GM21619 (cell line): ENCODE results near the gene HS1BP3.

Source experiments
- ATAC-seq: cut with Tn5 transposase; IDR thresholded peaks from one replicate; pipeline ENCODE4 v1.9.1; 2021; ENCODE audit not compliant: unreplicated experiment

The HS1BP3 gene

DNA sequence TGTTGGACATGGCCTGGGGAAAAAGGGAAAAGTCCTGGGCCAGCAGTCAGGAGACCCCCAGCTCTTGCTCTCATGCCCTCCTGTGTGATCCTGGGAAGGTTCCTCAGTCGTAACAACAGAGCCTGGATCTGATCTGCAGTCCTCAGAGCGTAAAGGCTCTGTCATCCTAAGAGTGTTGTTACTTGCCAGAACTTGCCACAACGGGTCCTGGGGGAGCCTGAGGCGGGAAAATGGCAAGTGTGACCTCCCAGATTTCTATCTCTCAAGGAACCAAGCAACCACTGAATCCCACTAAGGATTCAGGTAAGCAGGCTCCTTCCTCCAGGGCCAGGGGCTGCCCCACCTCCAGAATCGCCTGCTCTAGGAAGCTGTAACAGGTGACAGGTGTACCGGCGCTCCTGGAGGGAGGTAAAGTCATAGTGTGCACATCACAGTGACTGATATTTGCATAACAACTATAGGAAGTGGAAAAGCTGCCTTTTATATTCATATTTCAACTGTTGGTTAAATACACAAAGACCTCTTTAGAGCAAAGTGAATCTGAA is 18.4 kb downstream of the HS1BP3 start:
- ATAC-seq, result no peak

DNA sequence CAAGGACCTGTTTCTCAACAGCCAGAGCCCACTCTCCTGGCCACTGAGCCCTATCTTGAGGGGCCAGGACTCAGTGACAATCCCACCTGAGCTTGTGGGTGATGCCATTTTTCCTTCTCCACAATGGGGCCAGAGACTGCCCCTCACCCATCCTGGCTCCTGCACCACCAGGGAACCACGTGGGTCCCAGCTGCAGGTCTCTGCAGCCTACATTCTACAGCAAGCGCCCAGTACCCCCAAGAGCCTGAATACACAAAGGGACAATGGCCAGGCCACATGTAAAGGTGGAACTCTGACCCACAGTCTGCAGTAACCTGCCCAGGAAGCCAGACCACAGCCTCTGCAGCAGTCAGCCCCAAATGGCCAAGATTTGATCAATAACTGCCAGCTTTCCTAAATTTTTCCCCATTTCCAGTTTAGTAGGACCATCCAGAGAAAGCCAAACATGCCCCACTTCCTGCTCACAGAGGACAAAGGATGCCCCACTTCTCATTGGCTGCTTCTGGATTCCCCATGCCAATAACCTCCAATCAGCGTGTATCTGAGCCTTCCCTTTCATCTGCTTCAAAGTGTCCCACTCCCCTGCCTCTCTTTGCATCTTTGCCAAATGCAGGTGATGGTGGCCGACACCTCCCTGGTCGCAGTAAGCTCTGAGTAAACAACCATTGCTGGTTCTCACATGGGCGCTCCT is 19.1 kb downstream of the HS1BP3 start:
- no peak for ATAC-seq

DNA sequence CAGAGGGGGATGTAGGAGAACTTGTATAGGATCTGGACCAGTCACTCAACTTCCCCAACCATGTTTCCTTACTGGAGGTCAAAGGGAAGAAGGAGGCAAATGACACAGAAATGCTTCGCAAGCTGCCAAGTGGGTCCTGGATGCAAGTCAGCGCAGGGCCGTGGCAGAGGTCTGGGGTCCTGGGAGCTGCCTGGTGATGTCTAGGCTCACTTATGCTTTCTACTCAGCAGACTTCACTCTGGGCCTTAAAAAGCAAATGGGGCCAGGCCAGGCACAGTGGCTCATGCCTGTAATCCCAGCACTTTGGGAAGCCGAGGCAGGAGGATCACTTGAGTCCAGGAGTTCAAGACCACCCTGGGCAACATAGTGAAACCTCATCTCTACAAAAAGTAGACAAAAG is 19.9 kb downstream of the HS1BP3 start:
- ATAC-seq, result no peak

DNA sequence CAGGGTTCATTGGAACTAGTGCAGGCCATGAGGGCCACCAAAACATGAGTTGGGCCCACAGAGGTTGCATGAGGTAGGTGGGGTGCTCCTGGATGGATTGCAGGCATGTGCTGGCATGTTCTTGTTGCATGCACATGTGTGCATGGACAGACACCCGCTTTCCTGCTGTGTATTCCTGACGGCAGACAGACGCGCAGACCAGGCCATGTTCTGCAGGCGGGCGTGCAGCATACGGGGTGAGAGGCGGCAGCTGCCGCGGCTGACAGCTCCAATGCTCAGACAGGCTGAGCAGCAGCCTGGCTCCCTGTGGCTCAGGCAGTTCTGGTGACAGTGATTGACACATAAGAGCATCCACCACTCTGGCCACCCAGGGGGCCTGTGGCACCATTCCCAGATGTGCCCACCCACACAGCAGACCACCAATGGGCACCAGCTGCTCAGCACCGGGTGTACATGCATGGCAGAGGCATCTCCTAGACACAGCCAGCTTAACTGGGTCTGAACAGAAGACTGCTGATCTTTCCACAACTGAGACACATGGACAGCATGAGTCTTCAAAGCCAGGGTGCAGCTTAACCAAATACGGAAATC is 21.2 kb downstream of the HS1BP3 start:
- ATAC-seq, result no peak

DNA sequence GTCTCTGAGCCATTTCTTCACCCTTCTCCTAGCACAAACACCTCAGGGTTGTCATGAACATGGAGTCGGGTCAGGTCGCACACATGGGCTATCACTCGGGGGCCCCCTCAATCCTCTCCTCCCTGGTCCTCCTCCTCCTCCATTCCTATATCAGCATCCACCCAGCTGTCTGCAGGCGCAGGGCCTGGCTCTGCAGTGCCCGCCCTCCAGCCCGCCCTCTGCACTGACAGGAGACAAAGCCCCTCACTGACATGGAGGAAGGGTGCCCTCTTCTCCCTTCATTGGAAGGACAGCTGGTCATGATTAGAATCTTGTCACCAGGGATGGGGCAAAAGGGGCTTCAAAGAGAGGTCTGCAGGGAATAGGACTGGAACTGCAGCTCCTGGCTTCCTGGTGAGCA is 21.7 kb downstream of the HS1BP3 start:
- no peak for ATAC-seq

DNA sequence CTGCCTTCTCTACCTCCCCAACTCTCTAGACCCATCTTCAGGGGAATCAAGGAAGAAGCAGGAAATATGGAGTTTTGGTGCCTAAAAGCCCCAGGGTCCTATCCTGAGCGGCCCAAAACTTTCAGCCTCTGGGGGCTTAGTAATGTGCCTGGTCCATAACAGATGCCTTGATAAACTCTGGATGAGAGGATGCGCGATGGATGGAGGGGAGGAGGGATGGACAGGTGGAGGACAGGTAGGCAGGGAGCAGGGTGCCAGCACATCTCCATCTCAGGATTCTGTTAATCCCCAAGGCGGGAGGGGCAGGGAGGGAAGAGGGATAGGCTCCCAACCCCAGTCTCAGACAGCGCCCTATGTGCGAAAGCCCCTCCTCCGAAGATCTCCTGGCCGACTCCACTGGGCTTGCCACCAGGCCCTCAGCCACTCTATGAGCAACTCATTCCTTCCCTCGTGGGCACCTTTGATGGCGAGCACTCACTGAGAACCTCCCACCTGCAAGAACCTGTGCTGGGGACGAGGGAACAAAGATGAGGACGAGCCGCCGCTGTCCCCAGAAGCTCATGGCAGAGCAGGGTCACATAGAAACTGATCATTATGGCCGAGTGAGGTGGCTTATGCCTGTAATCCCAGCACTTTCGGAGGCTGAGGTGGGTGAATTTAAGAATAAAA is 23.1 kb downstream of the HS1BP3 start:
- no peak for ATAC-seq

DNA sequence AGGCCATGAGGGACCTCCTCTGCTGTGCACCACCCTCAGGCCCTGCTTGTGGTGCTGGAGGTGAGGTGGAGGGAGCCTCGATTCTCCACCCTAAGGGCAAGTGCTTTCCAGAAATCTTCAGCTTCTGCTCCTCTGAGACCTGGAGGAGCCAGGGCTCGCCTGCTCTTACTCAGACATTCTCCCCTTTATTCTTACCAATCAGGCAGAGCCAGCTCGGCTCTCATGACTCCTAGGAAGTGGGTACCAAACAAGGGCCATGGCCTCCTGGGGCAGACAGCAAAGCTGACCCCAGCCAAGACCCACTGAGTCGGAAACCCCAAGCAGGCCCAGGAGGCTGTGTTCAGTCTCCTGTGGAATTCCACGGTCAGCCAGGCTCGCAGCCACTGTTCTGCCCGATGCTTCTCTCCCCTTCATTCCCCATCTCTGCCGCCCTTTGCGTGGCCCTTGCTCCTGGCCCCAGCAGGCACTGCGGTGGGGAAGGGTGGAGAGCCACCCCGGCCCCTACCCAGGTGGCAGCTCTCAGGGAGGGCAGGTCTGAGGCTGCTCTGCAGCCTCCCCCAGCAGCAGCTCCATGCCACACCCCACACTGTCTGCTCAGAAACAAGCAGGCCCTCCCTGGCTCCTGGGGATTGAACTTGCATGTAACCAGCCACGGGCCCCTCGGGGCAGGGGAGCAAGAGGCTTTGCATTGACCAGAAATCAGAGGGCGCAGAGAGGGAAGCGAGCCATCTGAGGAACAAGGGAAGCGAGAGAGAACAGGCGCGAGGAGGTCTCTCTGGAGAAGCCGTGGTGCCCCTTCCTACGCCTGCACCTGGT is 24.0 kb downstream of the HS1BP3 start:
- ATAC-seq, result no peak

DNA sequence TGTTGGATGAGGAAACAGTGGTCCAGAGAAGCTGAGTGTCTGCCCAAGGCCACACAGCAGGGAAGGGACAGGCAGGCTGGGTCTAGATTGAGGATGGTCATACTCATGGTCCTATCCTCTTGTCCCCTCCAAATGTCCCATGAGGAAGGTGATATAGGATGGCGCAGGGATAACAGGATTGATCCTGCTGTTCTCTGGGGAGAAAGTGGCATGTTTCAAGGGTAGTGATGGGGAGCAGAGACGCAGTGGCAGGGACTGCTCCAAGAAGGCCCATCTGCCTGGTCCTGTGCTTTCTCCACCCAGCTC is 24.6 kb downstream of the HS1BP3 start:
- no peak for ATAC-seq

DNA sequence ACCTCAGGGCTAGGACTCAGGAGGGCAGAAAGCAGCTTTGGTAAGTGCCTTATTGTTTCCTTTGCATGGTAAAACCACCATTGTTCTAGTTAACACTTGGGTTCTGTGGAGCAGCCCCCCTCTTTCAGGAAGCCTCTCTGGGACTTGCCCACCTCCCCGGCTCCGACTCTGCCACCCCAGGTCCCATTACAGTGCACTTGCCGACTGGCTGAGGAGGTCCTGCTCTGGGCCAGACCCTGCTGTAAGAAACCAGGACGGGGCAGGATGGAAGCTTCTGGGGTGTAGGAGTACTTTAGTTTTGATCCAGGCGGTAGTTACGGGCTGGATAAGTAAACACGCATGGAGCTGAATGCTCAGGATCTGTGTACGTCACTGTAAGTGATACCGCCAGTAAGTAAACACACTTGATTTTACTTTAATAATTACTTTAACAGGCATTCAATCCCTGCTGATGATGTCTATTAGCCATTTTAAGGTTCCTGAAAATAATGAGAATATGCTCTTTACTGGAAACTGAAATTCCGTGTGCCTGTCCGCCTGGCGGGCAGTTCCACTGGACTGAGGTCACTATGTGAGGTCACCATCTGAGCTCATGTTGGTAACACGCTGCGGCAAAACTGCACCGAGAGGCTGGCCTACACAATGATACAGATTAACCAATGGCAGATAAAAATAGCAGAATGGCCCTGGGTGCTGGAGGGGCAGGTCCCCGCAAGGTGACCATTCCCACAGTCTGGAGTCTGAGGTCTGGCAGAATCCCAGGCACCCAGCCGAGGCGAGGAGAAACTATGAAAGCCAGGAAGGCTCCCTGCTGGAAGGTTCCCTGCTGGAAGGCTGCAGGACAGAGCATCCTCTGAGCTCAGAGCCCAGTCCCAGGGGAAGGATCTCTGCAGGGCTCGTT is 25.2 kb downstream of the HS1BP3 start:
- no peak for ATAC-seq

DNA sequence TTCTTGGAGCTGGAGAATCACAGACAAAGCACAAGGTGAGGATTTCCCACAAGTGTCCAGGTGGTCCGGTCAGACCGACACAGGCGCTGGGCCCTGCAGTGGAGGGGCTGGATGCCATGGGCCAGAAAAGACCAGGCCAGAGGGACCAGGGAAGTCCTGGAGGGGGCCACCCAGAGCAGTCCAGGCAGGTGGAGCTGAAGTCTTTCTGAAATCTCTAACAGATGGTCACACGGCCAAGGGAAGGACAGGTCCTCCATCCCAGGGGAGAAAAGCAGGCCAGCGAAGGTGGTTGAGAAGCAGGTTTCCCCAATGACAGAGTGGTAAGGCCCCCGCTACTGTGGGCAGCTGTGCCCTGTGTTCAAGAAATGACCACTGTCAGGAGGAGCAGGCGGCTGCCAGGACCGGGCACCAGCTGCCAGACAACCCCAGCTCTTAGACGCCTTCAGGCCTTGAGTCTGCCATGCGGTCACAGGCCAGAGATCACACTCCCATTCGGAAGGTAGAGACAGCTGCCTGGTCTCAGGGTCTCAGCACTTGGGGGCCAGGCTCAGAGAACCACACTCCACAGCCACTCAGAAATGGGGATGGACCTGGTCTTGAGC is 25.9 kb downstream of the HS1BP3 start:
- ATAC-seq, result no peak

DNA sequence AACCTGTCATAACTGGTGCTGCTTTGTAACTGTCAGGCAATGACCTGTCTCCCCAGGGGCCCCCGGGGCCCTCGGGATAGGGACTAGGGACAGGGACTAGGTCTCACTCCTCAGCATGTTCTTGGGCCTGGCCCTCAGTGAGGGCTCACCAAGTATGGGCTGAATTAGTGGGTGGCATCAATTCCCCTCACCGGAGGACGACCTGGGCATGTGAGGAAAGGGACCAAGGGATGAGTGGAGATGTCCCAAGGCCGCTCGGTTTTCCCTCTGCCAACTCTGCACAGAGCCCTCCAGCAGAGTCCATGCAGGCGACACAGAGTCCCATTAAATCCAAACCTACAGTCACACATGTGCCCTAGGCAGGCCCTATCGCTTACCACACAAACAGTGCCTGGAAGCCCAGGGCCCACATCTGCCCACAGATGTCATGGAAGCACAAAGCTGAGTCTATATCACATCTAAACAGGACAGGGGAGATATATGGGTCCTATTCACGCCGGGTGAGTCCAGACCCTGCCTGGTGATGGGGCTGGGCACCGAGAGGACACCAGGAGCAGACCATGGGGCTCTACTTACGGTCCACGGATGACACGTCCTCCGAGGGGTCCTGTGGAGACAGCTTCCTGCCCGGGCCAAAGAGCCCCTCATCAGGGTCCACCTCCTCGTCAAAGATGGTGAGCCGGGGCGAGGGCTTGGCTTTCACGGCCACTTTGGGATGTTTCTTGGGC is 26.6 kb downstream of the HS1BP3 start:
- ATAC-seq, result no peak

DNA sequence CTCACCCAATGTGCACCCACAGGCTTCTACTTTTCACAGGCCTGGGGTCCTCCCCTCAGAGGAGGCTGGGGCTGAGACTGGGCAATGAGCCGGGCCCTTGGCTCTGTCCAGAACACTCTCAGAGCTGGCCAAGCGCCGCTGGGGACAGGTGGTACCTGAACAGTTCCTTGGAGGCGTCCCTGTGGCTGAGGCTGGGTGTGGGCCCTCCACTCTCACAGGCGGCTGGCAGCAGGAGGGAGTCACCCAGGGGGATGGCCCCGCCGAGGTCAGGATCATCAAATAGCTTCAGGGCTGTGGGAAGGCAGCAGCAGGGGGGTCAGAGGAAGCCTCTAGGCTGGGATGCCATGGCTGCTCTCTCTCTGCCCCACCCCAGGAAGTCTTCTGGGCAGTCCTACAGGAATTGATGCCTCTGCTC is 27.1 kb downstream of the HS1BP3 start:
- no peak for ATAC-seq

DNA sequence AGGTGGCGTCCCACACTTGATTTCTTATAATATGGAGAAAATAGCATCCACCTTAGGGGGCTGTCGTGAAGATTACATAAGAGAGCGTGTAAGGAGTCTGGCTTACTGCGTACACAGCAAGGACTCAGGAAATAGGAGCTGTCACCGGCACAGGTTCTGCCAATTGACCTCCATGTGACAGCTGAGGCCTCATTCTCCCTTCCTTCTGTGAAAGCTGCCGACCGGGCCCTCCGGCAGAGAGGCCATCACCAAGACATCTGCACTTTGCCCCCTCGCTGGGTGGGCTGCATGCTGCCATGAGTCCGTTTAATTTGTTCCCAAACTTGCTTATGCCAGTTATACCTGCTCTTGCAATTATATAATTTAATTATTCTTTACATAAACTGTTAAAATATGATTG is 27.7 kb downstream of the HS1BP3 start:
- ATAC-seq, result no peak

DNA sequence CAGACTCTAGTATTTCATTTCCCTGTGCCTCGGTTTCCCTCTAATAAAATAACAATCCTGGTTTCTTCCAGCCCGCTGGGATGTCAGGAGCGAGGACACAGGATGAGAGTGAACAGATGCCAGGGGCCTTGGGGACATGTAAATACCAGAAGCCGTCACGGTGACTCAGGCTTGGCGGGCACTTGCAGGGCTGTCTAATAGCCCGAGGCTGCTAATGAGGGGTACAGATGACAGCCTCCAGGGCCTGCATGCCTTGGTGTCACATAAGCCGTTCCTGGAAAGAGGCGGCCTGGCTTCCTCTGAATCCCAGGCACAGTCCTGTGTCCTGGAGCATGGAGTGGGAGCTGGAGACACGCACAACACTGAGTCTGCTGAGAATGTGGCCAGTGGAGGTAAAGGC is 28.2 kb downstream of the HS1BP3 start:
- no peak for ATAC-seq

DNA sequence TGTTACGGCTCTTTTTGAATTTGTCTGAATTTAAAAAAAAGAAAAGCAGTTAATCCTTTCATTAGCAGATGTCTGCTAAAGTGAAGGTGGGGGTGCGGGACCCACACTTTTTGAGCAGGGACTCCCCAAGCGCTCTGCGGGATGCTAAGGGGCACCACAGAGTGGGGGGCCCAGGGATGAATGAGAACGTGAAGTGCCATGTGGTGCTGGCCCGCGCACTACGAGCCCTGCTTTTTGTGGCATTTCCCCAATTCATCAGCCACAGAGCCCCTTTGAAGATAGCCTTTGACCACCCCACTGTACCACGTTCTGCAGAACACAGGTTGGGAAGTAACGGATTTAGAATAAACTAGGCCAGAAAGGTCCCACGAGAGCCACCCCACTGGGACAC is 28.6 kb downstream of the HS1BP3 start:
- no peak for ATAC-seq

DNA sequence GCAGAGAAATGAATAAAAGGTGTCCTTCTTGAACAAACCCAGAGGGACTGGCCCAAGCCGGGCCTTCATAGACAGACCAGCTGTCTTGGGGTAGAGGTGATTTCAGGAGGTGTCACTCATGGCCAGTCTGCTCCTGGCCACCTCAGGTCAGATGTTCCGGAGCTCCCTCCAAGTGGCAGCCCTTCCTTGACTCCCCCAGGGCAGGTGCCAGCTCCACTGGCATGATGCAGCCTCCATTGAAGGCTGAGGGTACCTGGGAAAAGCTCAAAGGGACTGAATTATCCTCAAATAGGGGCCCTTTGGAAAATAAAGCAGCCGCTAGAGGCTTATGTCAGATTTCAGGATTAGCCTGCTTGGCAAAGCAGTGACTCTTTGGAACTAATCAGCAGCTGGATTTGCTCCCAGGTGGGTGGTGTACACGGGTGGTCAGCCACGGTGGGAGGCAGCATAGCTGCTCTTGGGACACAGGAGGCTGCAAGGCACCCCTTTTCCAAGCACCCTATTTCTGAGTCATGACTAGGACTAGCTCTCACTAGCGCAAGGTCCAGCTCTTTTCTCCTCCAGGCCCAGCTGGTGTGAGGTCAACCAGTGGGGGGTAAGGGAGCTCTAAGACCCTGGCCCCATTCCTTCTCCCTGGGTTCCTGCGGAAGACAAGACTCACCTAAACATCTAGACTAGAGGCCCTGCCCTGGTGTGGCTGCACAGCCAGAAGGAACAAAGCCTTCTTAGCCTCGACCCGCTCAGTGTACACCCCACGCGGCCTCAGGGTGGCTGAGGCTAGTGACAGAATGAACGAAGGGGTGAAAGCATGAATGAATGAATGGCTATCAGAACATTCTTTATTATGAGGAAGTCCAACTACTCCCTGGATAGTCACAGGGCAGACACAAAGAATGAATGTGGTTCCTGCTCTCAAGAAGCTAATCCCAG is 29.3 kb downstream of the HS1BP3 start:
- no peak for ATAC-seq

DNA sequence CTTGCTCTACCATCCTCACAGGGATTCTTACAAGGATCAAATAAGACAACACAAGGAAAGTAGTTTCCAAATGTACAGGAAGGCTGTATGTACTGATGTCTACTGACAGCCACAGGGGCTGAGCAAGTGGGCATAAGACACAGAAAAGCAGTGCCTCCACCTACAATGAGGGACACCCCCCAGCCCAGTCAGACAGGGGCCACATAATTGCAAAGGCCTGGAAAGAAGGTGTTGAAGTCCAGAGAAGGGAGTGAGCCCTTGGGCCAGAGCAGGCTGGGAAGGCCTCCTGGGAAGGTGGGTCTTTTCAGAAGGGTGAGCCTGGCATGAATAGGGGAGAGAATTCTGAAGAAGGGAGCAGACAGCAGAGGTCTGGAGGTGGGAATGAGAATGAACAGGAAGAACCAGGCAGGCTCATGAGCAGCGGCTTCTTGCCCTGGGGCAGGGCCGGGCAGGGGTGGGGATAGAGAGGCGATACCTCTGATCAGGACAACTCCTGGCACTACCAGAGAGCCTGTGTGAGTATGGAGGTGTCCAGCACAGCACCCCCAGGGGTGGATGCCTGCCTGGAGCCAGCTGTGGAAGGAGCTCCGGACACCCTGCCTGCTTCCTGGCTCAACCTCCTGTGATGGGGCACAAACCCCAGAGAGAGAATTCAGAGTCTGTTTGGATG is 30.1 kb downstream of the HS1BP3 start:
- ATAC-seq, result no peak

DNA sequence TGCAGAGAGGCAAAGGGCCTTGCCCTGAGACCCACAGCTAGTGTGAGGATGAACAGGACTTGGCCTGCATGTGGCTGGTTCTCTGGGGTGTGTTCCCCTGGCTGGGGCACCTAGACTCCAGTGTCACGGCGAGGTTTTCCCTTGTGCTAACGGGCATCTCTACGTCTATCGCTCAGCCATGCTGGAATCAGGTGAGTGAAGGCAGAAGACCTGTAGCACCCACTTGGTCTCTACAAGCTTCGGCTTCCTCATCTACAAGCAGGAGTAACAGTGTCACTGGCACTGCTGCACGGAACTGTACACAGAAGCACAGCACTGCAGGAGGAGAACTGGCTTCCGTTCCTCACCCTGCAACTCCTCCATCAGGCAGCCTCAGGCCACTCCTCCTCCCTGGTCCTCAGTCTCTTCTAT is 30.6 kb downstream of the HS1BP3 start:
- no peak for ATAC-seq
